Suppressor macrophage treated with lipopolysaccharide for 1 hour (primary cell): ENCODE data around the gene MEIKIN.
"Not testable (repeated sequence)": the region's sequence is repeated elsewhere in the genome, so short reads cannot be mapped to it uniquely, and the experiment has no call there.

Experiments
- DNase-seq, 3 donors: peaks; one replicate each; pipeline ENCODE4 v3.0.0-alpha.2; 2020 to 2022

Gene MEIKIN

DNA sequence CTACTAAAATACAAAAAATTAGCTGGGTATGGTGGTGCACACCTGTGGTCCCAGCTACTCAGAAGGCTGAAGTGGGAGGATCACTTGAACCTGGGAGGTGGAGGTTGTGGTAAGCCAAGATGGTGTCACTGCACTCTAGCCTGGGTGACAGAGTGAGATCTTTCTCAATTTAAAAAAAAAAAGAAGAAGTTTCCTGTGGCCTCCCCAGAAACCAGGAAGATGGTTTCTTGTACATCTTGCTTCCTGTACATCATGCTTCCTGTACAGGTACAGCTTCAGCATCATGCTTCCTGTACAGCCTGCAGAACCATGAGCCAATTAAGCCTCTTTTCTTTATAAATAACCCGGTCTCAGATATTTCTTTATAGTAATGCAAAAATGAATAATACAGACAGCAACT, 43.2 kb downstream of the MEIKIN start:
- DNase-seq: not testable (repeated sequence)

DNA sequence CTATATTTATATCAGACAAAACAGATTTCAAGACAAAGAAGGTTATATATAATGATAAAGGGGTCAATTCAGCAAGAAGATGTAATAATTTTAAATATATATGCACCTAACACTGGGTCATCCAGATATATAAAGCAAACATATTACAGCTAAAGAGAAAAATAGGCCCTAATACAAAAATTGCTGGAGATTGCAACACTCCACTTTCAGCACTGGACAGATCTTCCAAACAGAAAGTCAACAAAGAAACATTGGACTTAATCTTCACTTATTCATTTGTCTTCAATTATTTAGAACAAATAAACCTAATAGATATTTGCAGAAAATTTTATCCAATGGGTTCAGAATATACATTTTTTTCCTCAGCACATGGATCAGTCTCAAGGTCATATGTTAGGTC, 45.8 kb downstream of the MEIKIN start:
- DNase-seq: peak in 1 of 3 donors; percentile 4

DNA sequence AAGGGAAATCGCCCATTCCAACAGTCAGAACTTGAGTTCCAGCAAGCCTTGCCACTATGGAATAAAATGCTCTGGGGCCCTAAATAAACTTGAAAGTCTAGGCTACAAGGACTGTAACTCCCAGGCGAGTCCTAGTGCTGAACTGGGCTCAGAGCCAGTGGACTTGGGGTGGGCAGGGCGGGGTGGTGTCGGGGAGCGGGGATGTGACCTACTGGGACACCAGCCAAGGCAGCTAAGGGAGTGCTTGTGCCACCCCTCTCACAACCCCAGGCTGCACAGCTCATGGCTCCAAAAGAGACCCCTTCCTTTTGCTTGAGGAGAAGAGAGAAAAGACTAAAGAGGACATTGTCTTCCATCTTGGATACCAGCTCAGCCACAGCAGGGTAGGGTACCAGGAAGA, 61.5 kb downstream of the MEIKIN start:
- no peak for DNase-seq

DNA sequence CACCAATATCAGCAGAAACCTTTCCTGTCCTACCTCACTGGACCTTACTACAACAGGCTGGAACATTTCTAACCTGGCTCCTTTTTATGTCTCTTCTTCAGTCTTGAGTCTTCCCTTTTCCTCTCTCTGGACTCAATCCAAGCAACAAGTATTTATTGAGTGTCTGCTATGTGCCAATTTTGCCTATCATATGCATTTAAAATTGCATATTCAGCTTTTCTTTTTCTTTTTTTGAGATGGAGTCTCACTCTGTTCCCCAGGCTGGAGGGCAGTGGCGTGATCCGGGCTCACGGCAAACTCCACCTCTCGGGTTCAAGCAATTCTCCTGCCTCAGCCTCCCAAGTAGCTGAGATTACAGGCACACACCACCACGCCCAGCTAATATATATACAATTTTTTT, 65.8 kb downstream of the MEIKIN start:
- DNase-seq: no peak

DNA sequence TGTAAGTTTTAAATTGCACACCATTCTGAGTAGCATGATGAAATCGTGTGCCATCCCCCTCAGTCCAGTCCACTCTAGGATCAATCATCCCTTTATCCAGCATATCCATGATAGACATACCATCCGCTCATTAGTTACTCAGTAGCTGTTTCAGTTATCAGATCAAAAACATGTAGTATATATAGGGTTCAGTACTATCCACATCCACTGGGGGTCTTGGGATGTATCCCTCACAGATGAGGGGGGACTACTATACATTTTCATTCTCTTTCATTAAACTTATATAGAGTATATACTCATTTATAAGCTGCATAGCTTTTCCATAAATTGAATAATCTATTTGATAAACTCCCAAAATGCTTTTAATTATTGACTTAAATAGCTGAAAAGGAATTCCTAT, 67.6 kb downstream of the MEIKIN start:
- DNase-seq: no peak

DNA sequence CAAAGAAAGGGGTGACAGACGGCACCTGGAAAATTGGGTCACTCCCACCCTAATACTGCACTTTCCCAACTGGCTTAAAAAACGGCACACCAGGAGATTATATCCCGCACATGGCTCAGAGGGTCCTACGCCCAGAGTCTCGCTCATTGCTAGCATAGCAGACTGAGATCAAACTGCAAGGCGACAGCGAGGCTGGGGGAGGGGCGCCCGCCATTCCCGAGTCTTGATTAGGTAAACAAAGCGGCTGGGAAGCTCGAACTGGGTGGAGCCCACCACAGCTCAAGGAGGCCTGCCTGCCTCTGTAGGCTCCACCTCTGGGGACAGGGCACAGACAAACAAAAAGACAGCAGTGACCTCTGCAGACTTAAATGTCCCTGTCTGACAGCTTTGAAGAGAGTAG, 74.2 kb downstream of the MEIKIN start:
- not testable (repeated sequence) for DNase-seq

DNA sequence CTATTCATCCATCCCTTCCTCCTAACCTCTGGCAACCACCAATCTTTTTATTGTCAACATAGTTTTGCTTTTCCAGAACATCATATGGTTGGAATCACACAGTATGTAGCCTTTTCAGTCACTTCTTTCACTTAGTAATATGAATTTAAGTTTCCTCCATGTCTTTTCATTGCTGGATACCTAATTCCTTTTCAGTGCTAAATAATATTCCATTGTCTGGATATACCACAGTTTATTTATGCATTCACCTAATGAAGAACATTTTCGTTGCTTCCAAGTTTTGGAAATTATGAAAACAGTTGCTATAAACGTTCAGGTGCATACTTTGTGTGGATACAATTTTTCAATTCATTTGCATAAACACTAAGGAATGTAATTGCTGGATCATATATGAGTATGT, 77.9 kb downstream of the MEIKIN start:
- DNase-seq: no peak

DNA sequence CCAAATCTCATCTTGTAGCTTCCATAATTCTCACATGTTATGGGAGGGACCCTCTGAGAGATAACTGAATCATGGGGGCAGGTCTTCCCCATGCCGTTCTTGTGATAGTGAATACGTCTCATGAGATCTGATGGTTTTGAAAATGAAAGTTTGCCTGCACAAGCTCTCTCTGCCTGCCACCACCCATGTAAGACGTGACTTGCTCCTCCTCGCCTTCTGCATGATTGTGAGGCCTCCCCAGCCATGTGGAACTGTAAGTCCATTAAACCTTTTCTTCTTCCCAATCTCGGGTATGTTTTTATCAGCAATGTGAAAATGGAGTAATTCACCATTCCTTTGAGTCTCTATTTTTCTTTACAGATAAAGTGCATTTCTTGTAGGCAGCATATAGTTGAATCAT, 81.8 kb downstream of the MEIKIN start:
- no peak for DNase-seq

DNA sequence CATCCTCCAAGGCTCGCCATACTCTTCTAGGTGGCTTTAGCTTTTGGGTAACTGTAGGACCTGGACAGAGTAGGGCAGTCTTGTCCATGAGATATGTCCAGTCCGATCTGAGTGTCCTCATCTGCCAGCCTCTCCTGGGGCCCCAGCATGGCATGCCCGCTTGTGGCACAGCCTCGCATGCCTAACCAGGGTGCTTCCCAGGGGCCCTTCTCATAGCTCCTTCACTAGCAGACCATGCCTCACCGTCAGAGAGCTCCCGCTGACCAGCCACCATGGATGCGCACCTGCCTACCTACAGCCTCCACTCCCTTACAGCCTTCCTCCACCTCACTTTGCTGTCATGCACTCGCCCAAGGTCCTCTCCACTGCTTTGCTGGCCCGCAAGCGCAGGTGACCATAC, 88.1 kb downstream of the MEIKIN start:
- no peak for DNase-seq

DNA sequence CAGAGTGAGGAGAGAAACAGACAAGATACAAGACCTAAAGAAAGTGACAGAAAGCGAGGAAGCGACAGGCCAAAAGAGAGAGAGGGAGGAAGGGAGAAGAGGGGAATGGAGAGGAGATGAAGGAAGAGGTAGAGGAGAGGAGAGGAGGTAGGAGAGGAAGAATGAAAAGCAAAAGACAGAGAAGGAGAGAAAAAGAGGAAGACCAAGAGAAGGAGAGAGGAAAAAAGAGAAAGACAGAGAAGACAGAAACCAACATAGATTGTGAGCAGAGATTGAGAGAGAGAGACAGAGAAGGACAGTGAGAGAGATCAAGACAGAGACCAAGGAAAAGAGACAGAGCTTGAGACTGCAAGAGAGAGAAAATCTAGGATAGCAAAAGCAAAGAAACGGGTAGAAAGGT, 90.0 kb downstream of the MEIKIN start:
- no peak for DNase-seq

DNA sequence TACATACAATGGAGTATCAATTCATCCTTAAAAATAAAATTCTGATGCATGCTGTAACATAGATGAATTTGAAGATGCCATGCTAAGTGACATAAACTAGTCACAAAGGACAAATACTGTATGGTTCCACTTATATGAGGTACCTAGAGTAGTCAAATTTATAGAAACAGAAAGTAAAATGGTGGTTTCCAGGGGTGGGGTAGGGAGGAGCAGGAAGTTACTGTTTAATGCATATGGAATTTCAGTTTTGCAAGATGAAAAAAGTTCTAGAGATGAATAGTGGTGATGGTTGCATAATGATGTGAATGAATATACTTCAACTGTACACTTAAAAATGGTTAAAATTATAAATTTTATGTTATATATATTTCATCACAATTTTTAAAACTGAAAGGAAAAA, 91.3 kb downstream of the MEIKIN start:
- peak; percentile 32 to 40 (median 36) for DNase-seq

DNA sequence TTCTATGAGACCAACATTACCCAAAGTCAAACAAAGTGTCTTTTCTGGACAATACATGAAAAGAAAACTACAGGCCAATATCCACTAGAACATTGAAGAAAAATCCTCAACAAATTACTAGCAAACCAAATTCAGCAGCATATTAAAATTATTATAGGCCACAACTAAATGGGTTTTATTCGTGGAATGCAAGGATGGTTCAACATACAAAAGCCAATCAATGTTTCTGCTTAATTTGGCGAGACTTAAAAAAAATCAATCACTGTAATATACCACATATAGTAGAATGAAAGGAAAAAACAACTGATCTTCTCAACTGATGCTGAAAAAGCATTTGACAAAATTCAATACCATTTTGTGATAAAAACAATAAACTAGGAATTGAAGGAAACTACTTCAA, 96.8 kb downstream of the MEIKIN start:
- no peak for DNase-seq

DNA sequence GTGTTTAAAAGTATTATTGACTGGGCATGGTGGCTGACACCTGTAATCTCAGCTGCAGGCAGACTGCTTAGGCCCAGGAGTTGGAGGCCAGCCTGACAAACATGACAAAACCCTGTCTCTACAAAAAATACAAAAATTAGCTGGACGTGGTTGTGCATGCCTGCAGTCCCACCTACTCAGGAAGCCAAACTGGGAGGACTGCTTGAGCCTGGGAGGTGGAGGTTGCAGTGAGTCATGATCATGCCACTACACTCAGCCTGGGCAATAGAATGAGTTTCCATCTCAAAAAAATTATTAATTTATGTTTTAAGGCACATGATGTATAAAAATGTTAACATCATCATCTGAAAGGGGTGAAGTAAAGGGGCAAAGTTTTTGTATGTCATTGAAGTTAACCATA, 98.9 kb downstream of the MEIKIN start:
- DNase-seq: peak in 2 of 3 donors; percentile 13 to 21

DNA sequence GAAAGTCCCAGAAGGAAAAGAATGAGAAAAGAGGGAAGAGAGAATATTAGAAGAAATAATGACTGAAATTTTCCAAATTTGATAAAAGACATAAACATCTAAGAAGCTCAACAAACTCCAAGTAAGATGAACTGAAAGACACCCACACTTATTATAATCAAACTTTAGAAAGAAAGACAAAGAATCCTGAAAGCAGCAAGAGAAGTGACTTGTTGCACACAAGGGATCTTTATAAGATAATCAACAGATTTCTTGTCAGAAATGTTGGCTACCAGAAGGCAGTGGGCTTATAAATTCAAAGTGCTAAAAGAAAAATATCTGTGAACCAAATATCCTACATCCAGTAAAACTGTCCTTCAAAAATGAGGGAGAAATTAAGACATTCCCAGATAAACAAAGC, 99.6 kb downstream of the MEIKIN start:
- DNase-seq: no peak

DNA sequence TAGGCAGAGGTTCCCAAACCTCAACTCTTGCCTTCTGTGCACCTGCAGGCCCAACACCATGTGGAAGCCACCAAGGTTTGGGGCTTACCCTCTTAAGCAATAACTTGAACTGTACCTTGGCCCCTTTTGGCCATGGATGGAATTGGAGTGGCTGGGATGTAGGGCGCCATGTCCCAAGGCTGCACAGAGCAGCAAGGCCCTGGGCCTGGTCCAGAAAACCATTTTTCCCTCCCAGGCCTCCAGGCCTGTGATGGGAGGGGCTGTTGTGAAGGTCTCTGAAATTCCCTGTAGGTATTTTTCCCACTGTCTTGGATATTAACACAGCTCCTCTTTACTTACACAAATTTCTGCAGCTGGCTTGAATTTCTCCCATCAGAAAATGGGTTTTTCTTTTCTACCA, 102.5 kb downstream of the MEIKIN start:
- not testable (repeated sequence) for DNase-seq

DNA sequence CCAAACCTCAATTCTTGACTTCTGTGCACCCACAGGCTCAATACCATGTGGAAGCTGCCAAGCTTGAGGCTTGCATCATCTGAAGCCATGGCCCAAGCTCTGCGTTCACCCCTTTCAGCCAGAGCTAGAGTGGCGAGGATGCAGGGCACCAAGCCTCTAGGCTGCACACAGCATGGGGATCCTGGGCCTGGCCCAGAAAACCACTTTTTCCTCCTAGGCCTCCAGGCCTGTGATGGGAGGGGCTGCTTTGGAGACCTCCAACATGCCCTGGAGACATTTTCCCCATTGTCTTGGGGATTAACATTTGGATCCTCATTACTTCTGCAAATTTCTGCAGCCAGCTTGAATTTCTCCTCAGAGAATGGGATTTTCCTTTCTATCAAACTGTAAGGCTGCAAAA, 112.8 kb downstream of the MEIKIN start:
- DNase-seq: not testable (repeated sequence)

DNA sequence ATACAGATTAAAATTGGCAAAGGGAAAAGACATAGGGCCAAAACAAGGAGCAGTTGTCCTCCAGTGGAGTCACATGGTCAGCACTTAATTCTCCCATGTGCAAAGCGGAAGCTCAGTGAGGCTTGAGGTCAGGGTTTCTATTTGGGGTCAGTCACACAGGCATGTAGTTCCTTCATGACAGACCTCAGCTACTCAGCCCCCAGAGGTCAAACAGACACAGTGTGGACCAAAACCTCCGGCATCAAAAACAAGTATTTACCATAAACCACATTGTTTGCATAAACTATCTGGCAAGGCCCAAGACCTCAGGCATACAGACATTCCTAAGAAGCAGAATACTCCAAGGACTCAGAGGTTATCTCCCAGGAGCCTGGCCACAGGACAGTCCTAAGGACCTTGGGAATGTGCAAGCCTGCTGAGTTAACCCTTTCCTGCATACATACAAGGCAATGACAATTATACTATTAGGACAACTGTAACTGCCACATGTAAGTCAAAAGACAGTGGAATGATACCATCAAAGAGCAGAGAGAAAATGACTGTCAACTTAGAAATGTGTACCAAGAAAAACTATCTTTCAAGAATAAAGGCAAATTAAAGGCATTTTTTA, 120.0 kb downstream of the MEIKIN start:
- DNase-seq: no peak

DNA sequence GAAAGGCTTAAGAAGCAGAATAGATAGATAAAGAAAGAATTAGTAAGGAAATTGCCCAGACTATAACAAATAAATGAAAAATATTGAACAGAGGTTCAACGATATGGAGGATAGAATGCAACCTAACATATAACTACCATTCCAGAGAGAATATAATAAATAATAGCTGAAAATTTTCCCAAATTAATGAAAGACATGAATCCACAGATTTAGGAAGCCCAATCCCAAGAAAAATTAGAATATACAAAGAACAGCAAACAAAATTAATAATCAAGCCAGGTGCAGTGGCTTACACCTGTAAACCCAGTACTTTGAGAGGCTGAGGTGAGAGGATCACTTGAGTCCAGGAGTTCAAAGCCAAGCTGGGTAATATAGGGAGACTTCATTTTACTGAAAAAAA, 120.8 kb downstream of the MEIKIN start:
- no peak for DNase-seq

DNA sequence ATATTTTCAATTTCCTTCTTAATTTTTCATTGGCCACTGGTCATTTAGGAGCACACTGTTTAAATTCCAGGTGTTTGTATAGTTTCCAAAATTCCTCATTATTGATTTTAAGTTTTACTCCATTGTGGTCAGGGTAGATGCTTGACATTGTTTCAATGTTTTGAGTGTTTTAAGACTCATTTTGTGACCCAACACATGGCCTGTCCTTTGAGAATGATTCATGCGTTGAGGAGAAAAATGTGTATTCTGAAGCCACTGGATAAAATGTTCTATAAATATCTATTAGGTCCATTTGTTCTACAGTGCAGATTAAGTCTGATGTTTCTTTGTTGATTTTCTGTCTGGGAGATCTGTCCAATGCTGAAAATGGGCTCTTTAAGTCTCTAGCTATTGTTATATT, 124.2 kb downstream of the MEIKIN start:
- DNase-seq: no peak

DNA sequence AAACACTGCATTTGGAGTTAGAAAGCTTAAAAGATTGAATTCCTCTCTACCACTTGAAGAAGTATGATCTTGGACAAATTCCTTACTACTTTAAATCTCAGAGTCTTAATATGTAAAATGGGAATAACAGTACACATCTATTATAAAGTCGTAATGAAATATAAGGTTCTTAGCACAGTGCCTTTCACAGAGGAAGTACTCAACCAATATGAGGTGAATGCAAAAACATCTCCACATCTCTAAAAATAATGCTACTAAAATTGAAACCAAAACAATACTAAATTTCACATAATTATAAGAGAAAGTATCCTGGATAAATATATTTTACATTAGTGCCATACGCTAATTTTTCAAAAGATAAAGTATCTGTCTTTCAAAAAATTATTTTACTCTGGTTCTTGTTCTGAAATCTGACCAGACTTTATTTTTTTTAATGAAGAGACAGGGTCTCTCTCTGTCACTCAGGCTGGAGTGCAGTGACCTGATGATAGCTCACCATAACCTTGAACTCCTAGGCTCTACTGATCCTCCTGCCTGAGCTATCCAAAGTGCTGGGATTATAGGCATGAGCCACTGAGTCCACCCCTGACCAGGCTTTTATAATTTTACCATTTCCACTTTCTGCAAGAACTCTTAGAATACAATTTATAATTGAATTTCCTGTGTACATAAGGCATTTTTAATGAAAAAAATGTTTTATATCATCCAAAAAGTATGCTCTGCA, 127.3 kb downstream of the MEIKIN start:
- DNase-seq: no peak

DNA sequence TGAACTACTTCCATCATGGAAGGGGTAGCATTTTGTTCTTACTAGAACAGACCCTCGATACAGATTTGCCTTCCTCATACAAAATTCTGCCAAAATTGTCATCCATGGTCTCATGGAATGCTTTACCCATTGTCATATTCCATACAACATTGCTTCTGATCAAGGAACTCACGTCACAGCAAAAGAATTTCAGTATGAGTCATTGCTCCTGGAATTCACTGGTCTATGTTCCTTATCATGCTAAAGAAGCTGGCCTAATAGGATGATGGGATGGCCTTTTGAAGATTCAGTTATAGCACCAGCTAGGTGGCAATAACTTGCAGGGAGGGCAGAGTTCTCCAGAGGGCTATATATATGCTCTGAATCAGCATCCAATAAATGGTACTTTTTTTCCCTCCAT, 130.5 kb downstream of the MEIKIN start:
- DNase-seq: no peak

DNA sequence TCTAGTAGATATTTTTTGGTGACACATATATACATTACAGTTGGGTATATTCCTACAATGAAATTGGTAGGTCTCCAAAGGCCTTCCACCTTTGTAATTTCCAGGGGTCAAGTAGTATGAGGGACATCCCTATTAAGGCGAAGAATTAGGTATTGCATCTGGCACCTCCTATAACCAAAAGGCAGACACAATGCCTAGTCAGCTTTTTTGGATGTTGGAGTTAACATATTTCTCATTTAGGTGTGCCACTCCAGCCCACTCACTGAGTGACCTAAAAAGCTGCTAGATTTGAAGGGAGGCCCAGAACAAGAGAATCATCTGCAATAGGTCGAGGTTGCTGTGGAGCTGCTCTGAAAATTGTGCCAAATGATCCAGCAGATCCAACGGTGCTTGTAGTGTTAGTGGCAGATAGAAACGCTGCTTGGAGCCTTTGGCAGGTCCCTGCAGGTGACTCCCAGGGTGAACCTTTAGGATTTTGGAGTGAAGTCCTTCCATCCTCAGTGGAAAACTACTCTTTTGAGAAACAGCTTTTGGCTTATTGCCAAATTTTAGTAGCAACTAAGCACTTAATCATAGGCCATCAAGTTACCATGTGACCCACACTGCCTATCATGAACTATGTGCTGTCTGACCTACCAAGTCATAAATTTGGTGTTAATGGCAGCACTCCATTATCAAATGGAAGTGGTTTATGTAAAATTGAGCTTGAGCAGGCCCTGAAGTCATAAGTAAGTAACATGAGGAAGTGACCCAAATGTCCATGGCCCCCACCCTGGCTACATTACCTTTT, 132.9 kb downstream of the MEIKIN start:
- DNase-seq: no peak

DNA sequence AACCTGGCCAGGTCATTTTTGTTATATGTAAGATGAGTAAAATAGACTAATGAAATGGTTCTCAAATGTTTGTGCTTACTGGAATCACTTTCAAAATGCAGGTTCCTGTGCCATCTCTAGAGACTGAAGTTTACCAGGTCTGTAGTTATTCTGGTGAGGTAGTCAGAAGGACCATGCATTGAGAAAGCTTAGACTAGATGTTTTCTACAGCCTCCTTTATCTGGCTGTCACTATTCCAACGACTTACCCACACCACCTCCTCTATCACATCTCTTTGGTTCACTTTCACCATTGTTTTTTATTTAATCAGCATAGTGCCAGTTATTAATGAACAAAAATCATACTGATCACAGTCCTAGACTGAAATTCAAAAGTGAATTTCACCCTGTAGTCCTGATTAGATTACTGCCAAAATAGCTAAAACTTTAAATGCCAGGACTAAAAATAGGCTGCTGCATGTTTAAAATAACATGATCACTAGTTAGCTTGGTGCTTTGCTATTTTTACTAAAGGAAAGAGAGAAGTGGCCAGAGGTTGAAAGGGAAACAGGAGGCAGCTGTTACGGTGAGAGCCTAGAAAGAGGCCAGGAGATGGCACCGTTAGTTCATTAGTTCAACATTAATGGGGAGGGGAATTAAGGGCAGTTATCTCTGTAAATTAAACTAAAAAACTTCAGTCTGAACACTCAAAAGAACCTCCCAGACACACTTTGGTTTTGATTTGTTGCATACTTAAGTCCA, 134.8 kb downstream of the MEIKIN start:
- peak in 1 of 3 donors; percentile 25 for DNase-seq
